ENCODE data around the gene PLEKHF1. TPM values are rescaled to one million over a fixed set of nuclear protein-coding genes. Genes with fewer than 3 reads are reported as not detected.

Gene PLEKHF1
- total and polyA plus RNA-seq, 2 of the 13 experiments (the other 11 are each of a cell fraction or from before 2014, with no cell fraction given): 2.9 to 3.8 TPM

- TF ChIP-seq BRF2 (CRISPR knock-in tag; IDR thresholded peaks at IDR 0.05) (no peak), KMT2B (CRISPR knock-in tag; IDR thresholded peaks at IDR 0.05) (no peak), ZNF263 (CRISPR knock-in tag; IDR thresholded peaks at IDR 0.05) (no peak), ZNF367 (CRISPR knock-in tag; IDR thresholded peaks at IDR 0.05; ENCODE audit: borderline replicate concordance) (no peak), UBTF (CRISPR knock-in tag; IDR thresholded peaks at IDR 0.05) (no peak)
Measured at GRCh38 chr19:29622166-29623070, 42.8 kb upstream of the PLEKHF1 start (continued).

- Histone ChIP-seq H3K27me3 (ENCODE audit: control insufficient read depth in 1 of 2, insufficient read depth in 2 of 2, low read length in 2 of 2) (peaks cover 1 to 3% of the 10 kb centered on the region in 2 experiments; a peak in 2 of 5 replicates), H3K4me2 (ENCODE audit: low read depth, low read length) (no peak overlapping the region), H3K79me2 (ENCODE audit: insufficient read depth, low read length) (no peaks in the 10 kb centered on the region), H2AFZ (ENCODE audit: low read length) (no peak overlapping the region), H3K9ac (ENCODE audit: insufficient read depth, low read depth, low read length) (no peak overlapping the region), H3K36me3 (replicated peaks in 1 of 2; ENCODE audit: control insufficient read depth in 1 of 2, insufficient read depth in 2 of 2, low read length in 2 of 2) (no peaks in the 10 kb centered on the region), H3K9me3 (ENCODE audit: low read length) (no peaks in the 10 kb centered on the region), H3K27ac (ENCODE audit: extremely low read length, insufficient read depth, low read length) (no peak overlapping the region), H3K4me3 (replicated peaks in 1 of 3; ENCODE audit: insufficient read depth in 1 of 3, low read depth in 2 of 3, low read length in 3 of 3) (no peak overlapping the region), H3K4me1 (ENCODE audit: insufficient read depth, low read length) (peaks cover 20% of the 10 kb centered on the region), H4K20me1 (ENCODE audit: insufficient read depth, low read length) (no peaks in the 10 kb centered on the region)
- FAIRE-seq (no peak), DNase-seq (ENCODE audit: low spot score) (no peak), ATAC-seq (no peak)
- in situ Hi-C loops (cut with HindIII; ENCODE audit: extremely low pct_ligation_motif_present, low pct_unique_long_range_greater_than_20kb) (no loop called here), intact Hi-C loops (cut with micrococcal nuclease; ENCODE audit: unreplicated experiment) (no loop called here)
- no TSS peak for BruUV-seq (replicated peaks)
- ChIA-PET POLR2A (no interaction called here), CTCF (ENCODE audit: low intra/inter-chr PET ratio, low total read pairs) (no interaction called here)
- 37% methylated on average over 14 of the region's 18 CpGs for WGBS (ENCODE audit: low lambda C conversion rate)
- TF ChIP-seq POGK (CRISPR knock-in tag; conservative IDR thresholded peaks at IDR 0.05): no peak
- TF ChIP-seq IKZF4 (CRISPR knock-in tag; IDR thresholded peaks at IDR 0.05; ENCODE audit: borderline replicate concordance, low read depth, not compliant biosample characterization): no peak
- no peak for TF ChIP-seq FOSL1 (CRISPR knock-in tag; IDR thresholded peaks at IDR 0.05; ENCODE audit: borderline replicate concordance)
- no peak for TF ChIP-seq CHD4 (IDR thresholded peaks at IDR 0.05; ENCODE audit: borderline replicate concordance, low read length)
- no peak for TF ChIP-seq NR2F2 (IDR thresholded peaks at IDR 0.05; ENCODE audit: borderline replicate concordance, low read depth)
- TF ChIP-seq ELF4 (CRISPR knock-in tag; IDR thresholded peaks at IDR 0.05; ENCODE audit: borderline replicate concordance): no peak
- TF ChIP-seq ZNF629 (CRISPR knock-in tag; conservative IDR thresholded peaks at IDR 0.05): no peak
- TF ChIP-seq HINFP (CRISPR knock-in tag; IDR thresholded peaks at IDR 0.05; ENCODE audit: low read depth): no peak
- TF ChIP-seq TCF7 (IDR thresholded peaks at IDR 0.05; ENCODE audit: low read depth): no peak
Measured at GRCh38 chr19:29623726-29624488, 41.4 kb upstream of the PLEKHF1 start.
